Activated T-cell treated with anti-CD3 and anti-CD28 coated beads, Interleukin-2, amount 50 U/mL, for 1 hour (primary cell): Measurements from ENCODE around the gene FBXO46.

Experiments
- DNase-seq: peaks from one replicate; pipeline ENCODE4 v3.0.0-alpha.2; 2020

The FBXO46 gene

DNA sequence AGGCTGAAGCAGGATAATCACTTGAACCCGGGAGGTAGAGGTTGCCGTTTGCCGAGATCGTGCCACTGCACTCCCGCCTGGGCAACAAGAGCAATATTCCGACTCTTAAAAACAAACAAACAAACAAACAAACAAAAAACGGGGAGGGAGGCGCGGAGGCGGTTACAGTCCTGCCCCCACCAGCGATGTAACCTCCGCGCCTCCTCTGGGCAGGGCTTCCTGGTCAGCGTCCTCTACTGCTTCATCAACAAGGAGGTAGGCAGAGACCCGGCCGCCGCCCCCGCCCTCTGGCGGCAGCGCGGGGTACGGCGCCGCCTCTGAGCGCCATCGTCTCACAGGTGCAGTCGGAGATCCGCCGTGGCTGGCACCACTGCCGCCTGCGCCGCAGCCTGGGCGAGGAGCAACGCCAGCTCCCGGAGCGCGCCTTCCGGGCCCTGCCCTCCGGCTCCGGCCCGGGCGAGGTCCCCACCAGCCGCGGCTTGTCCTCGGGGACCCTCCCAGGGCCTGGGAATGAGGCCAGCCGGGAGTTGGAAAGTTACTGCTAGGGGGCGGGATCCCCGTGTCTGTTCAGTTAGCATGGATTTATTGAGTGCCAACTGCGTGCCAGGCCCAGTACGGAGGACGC, 49.2 kb downstream of the FBXO46 start:
- DNase-seq = peak; percentile 92

DNA sequence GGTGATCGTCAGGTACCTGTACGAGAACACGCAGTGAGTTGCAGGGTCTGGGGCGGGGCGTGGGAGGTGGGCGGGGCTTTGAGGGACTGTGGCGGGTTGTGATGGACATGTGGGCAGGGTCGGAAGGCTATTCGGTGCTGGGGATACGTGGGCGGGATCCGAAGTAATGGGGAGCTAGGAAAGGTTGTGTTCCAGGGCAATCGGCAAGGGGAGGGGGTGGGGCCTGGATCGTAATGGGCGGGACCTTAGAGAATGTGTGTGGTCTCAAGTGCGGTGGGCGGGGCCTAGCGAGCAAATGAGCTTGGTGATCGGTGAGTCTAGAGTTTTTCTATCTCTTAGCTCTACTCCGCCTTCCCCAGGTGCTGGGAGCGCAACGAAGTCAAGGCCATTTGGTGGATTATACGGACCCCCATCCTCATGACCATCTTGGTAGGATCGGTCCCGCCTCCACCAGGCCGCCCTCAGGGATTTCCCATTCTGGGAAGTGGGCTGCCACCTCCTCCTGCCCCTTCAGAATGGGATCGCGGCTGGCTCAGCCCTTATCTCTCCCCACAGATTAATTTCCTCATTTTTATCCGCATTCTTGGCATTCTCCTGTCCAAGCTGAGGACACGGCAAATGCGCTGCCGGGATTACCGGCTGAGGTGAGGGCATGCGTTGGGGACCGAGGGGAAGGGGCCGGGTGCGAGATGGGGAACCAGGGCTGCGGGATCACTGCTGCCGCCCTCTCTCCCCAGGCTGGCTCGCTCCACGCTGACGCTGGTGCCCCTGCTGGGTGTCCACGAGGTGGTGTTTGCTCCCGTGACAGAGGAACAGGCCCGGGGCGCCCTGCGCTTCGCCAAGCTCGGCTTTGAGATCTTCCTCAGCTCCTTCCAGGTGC, 53.1 kb downstream of the FBXO46 start:
- DNase-seq = peak; percentile 81

DNA sequence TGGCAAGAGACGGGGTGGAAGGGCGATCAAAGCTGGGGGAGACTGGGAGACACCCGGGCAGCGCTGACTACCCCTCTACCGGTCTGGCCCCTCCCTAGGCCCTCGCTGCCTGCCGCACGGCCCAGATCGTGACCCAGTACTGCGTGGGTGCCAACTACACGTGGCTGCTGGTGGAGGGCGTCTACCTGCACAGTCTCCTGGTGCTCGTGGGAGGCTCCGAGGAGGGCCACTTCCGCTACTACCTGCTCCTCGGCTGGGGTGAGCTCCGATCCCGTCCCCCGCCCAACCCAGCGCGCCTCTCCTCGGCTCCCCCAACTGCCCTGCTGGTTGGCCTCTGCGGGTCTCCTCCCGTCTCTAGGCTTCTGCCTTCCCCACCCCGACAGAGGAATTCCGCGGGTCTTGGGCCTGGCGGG, 53.8 kb downstream of the FBXO46 start:
- DNase-seq = no peak

DNA sequence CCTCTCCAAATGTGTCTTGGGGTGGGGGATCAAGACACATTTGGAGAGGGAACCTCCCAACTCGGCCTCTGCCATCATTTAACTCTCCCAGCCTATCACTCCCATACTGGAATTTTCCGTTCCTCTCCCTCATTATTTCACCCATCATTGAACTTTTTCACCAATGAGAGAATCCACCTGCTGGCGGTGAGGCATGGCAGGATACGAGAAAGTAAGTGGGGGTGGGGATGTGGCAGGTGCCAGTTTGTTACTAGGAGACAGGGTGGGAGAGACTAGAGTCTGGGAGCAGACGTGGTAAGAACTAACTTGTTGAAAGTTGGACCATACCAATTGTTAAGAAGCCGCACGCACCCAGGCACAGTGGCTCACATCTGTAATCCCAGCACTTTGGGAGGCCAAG, 55.8 kb downstream of the FBXO46 start:
- no peak for DNase-seq

DNA sequence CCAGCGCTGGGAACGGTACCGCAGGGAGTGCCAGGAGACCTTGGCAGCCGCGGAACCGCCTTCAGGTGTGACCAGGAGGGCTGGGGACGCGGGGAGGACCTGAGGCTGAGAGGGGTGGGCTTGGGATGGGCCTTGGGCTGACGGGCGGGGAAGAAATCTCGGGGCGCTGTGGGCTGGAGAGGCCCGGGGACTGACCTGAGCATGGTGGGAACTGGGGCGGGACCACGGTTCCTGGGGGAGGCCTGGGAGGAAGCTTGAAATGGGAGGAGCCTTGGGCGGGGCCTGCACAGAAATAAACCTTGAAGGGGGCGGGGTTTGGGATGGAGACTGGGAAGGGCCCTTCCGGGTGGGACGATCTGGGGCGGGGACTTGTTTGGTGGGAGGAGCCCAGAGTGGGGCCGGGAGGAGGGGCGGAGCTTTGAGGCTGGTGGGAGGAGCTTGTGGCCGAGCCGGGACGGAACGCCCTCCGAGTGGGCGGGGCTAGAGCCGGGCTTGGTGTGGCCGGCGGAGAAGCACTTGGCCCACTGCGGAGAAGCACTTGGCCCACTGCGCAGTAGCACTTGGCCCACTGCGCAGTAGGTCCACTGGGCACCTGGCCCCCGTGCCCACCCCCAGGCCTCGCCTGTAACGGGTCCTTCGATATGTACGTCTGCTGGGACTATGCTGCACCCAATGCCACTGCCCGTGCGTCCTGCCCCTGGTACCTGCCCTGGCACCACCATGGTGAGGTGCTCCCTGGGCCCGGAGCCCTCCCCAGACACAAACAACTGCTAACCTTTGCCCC, 59.8 kb downstream of the FBXO46 start:
- DNase-seq = peak; percentile 61

DNA sequence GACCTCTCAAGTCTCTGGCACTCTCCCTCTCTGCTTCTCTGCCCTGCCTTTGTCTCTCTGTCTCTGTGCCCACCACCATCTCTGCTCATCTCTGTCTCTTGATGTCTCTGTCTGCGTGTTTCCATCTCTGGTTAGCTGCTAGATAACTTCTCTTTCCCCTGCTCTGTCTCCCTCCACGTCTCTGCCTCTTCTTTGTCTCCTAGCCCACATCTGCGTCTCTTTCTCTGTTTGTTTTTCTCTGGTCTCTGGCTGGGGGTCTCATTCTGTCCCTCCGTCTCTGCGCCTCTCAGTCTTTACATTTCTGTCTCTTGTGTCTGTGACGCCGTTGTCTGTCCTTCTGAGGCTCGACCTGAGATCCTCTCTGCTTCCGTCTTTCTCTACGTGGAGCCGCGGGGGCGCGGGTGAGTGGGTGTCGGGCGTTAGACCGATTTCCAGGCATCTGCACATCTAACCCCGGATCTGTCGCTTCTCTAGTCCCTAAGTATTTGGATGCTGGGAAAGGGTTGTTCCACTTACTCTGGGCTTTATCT, 62.3 kb downstream of the FBXO46 start:
- DNase-seq = peak; percentile 50

DNA sequence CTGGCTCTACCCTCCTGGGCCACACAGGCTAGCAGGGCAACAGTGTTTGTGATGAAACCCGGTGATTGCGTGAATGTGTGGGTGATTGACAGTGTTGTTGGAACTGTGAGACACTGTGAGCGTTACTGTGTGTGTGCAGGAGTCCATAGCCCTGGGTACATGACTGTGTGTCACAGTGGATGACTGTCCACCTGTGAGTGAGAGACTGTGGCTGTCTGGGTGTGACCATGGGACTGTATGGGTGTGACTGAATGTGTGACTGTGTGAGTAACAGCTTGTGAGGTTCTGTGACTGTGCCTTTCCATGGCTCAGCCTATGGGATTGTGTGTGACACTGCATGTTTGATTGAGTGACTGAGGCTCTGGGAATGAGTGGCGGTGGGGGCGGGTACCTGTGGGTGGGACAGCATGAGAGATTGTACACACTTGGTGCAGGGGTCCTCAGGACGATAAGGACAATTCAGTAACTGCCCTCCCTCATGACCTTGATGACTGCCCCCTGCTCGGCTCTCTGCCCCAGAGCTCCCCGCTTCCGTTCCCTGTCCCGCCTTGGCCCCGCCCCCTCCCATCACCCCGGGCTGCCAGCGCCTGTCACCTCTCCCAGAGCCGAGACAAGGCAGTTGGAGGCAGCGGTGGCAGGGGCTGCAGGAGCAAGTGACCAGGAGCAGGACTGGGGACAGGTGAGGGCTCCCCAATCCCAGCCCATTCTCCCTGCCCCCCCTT, 62.9 kb downstream of the FBXO46 start, which contains the start of gene GIPR:
GIPR (plus strand) TSS at position 602 of the 722 bp plus-strand sequence. CDS start 1,300 bp downstream, outside the sequence.
- peak; percentile 60 for DNase-seq

DNA sequence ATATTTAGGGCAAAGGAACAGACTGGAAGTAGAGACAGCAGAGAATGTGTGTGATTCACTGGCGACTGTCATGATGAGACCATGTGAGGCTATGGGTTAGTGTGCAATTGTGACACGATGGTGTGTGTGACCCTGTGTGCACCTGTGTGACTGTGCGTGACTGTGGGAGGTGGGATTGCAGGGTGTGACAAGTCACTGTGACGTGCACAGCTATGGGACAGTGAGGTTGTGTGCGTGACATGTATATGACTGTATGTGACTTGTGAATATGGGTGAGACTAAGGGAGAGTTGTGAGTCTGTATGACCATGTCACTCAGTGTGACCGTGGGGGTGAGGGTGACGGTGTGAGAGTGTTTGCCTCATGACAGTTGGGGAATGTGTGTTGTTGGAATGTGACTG, 66.1 kb downstream of the FBXO46 start:
- no peak for DNase-seq

DNA sequence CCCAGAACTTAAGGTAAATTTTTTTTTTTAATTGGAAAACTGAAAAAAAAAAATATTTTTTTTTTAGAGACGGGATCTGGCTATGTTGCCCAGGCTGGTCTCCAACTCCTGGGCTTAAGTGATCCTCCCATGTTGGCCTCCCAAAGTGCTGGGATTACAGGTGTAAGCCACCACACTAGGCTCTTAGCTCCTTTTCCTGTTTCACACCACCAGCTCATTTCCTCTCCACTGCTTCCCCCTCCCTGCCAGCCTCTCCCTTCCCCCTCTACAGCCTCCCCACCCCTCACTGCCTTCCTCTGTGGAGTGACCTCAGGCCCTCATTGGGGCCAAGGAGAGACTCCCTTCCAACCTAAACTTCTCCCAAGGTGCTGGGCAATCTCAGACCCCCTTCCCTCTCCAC, 66.9 kb downstream of the FBXO46 start:
- DNase-seq = no peak

DNA sequence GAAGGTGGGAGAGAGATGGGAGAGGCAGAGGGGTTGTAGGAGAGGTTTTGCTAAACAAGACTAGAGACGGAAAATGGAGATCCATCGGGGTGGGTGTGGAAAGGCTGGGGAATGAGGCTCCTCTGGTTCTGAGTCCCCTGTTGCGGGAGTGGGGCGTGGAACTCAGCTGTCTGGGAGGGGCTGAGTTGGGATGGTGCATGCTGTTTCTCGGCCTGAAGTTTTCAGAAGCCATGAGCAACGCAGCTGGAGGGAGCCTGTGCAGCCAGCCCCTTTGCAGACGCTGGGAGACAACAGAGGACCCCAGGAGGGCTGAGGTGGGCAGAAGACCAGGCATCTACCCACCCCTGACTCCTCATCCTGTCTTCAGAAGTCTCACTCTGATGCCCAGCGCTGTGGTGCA, 70.1 kb downstream of the FBXO46 start:
- no peak for DNase-seq
